ENCODE data around the gene EAF2.

The EAF2 gene

GRCh38 chr3:121863801-121864200, 28.8 kb downstream of the EAF2 start:
- DNase-seq: no peak

GRCh38 chr3:121869736-121870135, 34.7 kb downstream of the EAF2 start:
- DNase-seq: no peak

GRCh38 chr3:121870717-121871116, 35.7 kb downstream of the EAF2 start:
- DNase-seq: no peak

GRCh38 chr3:121871430-121871829, 36.4 kb downstream of the EAF2 start:
- DNase-seq: no peak

GRCh38 chr3:121878411-121878810, 43.4 kb downstream of the EAF2 start:
- DNase-seq: no peak

- DNase-seq: no peak
Observed at GRCh38 chr3:121883507-121883906, 48.5 kb downstream of the EAF2 start.

DNA sequence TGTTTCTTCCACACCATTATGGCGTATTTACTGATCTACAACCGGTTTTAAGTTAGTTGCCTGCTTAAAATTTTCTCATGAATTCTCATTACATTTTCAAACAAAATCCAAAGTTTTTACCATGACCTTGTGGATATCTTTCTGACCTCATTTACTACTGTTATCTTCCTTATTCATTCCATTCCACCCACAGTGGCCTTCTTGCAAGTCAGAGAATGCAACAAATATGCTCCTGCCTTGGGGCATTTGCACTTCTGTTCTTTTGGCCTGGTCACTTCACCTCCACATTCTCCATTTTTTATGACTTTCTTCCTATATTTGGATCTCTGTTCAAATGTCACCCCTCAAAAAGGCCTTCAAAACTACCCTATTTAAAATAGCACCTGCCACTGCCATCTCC, 50.4 kb downstream of the EAF2 start:
- DNase-seq: no peak

- no peak for DNase-seq
Observed at GRCh38 chr3:121894301-121894990, 59.4 kb downstream of the EAF2 start, which contains the start of gene SLC15A2. Gene SLC15A2, plus strand, starts transcription at chr3:121894401. Its CDS starts 76 bp downstream, at chr3:121894477.

GRCh38 chr3:121895121-121895520, 60.1 kb downstream of the EAF2 start:
- no peak for DNase-seq

DNA sequence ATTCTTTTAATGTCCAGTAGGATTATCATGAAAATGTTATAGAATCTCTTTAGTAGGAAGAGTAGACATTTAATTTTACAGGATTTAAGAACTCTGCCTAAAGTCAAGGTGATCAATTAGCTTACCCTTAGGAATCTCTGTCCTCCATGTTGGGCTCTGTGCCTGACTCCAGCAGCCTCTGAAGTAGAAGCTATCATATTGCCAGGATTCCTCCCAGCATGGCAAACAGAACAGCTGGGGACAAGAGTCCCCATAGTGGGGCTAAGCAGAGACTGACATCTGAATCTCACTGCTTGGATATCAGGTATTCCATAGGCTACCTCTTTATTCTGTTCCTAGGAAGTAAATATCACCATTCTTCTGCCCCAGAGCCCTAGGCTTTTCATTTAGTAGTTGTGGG, 60.7 kb downstream of the EAF2 start:
- DNase-seq: no peak

GRCh38 chr3:121896823-121897222, 61.8 kb downstream of the EAF2 start:
- DNase-seq: no peak

GRCh38 chr3:121897296-121897695, 62.3 kb downstream of the EAF2 start:
- no peak for DNase-seq

GRCh38 chr3:121913305-121913990, 78.4 kb downstream of the EAF2 start:
- no peak for DNase-seq

DNA sequence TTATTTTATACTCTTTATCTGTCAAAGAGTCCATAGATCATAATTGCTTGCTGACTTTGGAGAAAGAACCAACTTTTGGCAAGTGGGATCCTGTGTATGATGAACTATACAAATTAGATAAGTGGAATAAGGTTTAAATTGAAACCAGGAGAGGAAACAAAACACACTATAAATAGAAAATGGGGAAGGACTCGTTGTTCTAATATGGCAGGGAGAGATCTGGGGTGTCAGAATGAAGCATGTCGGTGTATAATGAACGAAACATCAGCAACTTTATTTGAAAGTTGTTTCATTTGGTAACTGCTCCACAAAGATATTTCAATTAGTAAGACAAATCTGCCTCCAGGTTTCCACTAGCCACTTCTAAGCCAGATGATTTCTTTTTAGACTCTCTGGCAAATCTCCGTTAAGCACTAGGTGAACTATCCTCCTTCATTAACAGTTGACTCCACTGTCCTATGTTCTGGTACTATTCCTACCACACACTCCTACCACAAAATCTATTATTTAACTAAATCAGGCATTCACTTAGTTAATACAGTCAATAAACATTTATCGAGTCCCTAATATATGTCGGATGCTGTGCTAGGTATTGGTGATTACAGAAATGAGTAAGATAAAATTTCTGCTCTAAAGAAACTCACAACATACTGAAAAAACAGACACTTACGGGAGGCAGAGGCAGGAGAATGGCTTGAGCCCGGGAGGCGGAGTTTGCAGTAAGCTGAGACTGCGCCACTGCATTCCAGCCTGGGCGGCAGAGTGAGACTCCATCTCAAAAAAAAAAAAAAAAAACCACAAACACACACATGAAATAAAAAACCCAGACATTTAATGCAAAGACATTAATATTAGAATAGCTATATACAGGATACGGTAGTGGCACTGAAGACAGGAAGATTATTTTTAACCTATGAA, 79.3 kb downstream of the EAF2 start:
- no peak for DNase-seq

- DNase-seq: no peak
Observed at GRCh38 chr3:121916189-121916588, 81.2 kb downstream of the EAF2 start.

- peak; percentile 36 for DNase-seq
Observed at GRCh38 chr3:121918779-121919483, 83.9 kb downstream of the EAF2 start.

- no peak for DNase-seq
Observed at GRCh38 chr3:121924734-121925133, 89.7 kb downstream of the EAF2 start.

- no peak for DNase-seq
Observed at GRCh38 chr3:121926380-121926779, 91.4 kb downstream of the EAF2 start.
